ENCODE data around the gene LGI4. TPM values are rescaled to one million over a fixed set of nuclear protein-coding genes. Genes with fewer than 3 reads are reported as not detected.

LGI4 gene
- total RNA-seq, 4 donors from 2014 or later, result 24.8 to 47.9 (median 36.2) TPM

GRCh38 chr19:35144600-35145436 is 10.0 kb upstream of the LGI4 start:
- TF ChIP-seq POLR2A (IDR thresholded peaks at IDR 0.05), result no peak
- no peak for TF ChIP-seq POLR2AphosphoS5 (IDR thresholded peaks at IDR 0.05)
- no peak for TF ChIP-seq CTCF (IDR thresholded peaks at IDR 0.05)
- no peak for TF ChIP-seq EP300 (IDR thresholded peaks at IDR 0.05)
- Histone ChIP-seq H3K36me3 (peaks cover 0 to 3% of the 10 kb centered on the region in 2 donors), H3K4me3 (no peak overlapping the region), H3K4me1 (peaks cover 0 to 39% (median 21%) of the 10 kb centered on the region in 3 donors), H3K27me3 (peaks cover 42% of the 10 kb centered on the region), H3K27ac (no peak overlapping the region), H3K9me3 (no peaks in the 10 kb centered on the region)
- ATAC-seq, result no peak
- WGBS, 2 donors (ENCODE audit: low coverage in 1 of 2), result 0 to 36% methylated on average over 2 to 4 of the region's 15 CpGs

GRCh38 chr19:35144259-35144599 is 9.4 kb upstream of the LGI4 start:
- Histone ChIP-seq H3K4me1 (peaks cover 0 to 45% (median 21%) of the 10 kb centered on the region in 3 donors), H3K36me3 (peaks cover 0 to 3% of the 10 kb centered on the region in 2 donors), H3K27me3 (peaks cover 41% of the 10 kb centered on the region), H3K27ac (no peak overlapping the region), H3K4me3 (no peak overlapping the region), H3K9me3 (no peaks in the 10 kb centered on the region)
- ATAC-seq, result no peak
- WGBS, 2 donors (ENCODE audit: low coverage in 1 of 2), result 30% methylated on average over 2 of the region's 6 CpGs; no CpG with 5 or more reads in 1 of the 2 donors
- TF ChIP-seq POLR2AphosphoS5 (IDR thresholded peaks at IDR 0.05) (no peak), CTCF (IDR thresholded peaks at IDR 0.05) (no peak), POLR2A (IDR thresholded peaks at IDR 0.05) (no peak), EP300 (IDR thresholded peaks at IDR 0.05) (no peak)

GRCh38 chr19:35143818-35144217 is 9.0 kb upstream of the LGI4 start:
- Histone ChIP-seq H3K4me1 (peaks cover 0 to 49% (median 21%) of the 10 kb centered on the region in 3 donors), H3K9me3 (no peaks in the 10 kb centered on the region), H3K4me3 (no peak overlapping the region), H3K27ac (no peak overlapping the region), H3K36me3 (peaks cover 0 to 3% of the 10 kb centered on the region in 2 donors), H3K27me3 (peaks cover 39% of the 10 kb centered on the region)
- no peak for TF ChIP-seq POLR2AphosphoS5 (IDR thresholded peaks at IDR 0.05)
- TF ChIP-seq CTCF (IDR thresholded peaks at IDR 0.05), result no peak
- no peak for TF ChIP-seq EP300 (IDR thresholded peaks at IDR 0.05)
- TF ChIP-seq POLR2A (IDR thresholded peaks at IDR 0.05), result no peak
- 48 to 63% methylated on average over 3 of the region's 3 CpGs for WGBS, 2 donors (ENCODE audit: low coverage in 1 of 2)
- no peak for ATAC-seq

- Histone ChIP-seq H3K4me1 (peaks cover 0 to 54% (median 21%) of the 10 kb centered on the region in 3 donors), H3K36me3 (peaks cover 0 to 3% of the 10 kb centered on the region in 2 donors), H3K9me3 (no peaks in the 10 kb centered on the region), H3K27me3 (peaks cover 43% of the 10 kb centered on the region), H3K4me3 (peak within 1 kb of the TSS in 1 of 2 donors; percentile 38), H3K27ac (peak within 1 kb of the TSS in 3 of 4 donors; percentile 31 to 55 (median 40))
- no peak for TF ChIP-seq POLR2A (IDR thresholded peaks at IDR 0.05)
- TF ChIP-seq POLR2AphosphoS5 (IDR thresholded peaks at IDR 0.05), result no peak
- no peak for TF ChIP-seq CTCF (IDR thresholded peaks at IDR 0.05)
- TF ChIP-seq EP300 (IDR thresholded peaks at IDR 0.05), result no peak
- ATAC-seq, result no peak
- WGBS, 2 donors (ENCODE audit: low coverage in 1 of 2), result 20% methylated on average over 1 to 3 of the region's 31 CpGs
Observed at GRCh38 chr19:35143231-35143715, 8.4 kb upstream of the LGI4 start, which contains the start of gene FXYD7. Gene FXYD7, plus strand, starts transcription at chr19:35143255. Its CDS starts 79 bp downstream, at chr19:35143334.
